ENCODE measurements around the gene SLC38A5.

Gene SLC38A5

DNA sequence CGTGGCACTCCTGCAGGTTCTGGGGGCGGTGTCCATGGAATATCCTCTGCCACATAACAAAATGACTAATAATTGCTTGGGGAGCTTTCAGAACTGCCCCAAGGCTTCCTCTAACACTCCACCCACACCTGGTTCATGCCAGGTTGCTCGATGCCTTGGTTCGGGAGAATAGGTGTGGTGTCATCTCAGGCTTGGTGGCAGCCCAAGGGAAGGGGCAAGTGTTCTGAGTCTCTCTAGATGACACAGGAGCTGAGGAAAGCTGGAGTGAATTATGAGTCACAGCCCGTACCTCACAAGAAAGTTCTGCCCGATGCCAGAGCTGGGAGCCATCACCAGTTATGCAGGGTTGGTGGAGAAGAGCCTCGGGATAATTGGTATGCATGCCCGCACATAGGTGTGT, 20.6 kb upstream of the SLC38A5 start:
- no peak for DNase-seq

DNA sequence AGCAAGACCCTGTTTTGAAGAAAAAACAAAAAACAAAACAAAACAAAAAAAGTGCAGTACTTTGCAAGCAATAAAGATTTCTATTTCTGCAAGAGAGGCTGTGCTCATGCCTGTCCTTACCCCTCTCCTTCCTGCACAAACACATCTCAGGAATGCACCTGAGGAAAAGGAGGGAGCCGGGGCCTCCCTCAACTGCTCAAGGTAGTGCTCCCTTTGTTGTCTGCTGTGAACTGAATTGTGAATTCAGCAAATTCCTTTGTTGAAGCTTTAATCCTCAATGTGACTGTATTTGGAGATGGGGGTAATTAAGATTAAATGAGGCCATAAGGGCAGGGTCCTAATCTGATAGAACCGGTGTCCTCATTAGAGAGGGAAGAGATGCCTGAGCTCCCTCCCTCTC, 19.8 kb upstream of the SLC38A5 start:
- no peak for DNase-seq

DNA sequence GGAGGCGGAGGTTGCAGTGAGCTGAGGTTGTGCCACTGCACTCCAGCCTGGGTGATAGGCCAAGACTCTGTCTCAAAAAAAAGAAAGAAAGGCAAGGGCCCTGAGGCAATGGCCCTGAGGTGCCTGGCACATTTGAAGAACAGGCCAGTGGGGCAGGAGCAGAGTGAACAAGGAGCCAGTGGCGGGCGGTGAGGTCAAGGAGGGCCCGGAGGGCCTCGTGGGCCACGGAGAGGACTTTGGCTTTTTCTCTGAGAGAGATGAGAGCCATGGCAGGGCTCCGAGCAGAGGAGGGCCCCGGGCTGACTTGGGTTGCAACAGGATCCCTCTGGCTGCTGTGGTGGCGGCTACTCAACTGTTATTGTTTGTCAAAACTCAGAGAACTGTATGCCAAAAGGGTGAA, 19.2 kb upstream of the SLC38A5 start:
- no peak for DNase-seq

DNA sequence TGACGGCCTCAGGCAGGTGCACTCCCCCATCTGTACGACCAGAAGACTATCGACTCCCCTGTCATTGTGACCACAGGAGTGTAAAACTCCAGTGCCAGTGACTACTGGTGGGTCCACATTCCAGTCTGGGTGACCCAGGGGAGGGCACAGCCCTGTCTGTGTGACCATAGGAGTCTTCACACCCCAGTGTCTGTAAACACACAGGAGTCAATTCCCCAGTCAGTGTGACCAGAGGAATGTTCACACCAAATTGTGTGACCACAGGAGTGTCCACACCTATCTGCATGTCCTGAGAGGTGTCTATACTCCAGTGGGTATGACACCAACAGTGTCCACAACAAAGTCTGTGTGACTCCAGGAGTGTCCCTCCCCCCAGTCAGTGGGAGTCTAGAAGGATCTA, 18.0 kb upstream of the SLC38A5 start:
- DNase-seq, result no peak

DNA sequence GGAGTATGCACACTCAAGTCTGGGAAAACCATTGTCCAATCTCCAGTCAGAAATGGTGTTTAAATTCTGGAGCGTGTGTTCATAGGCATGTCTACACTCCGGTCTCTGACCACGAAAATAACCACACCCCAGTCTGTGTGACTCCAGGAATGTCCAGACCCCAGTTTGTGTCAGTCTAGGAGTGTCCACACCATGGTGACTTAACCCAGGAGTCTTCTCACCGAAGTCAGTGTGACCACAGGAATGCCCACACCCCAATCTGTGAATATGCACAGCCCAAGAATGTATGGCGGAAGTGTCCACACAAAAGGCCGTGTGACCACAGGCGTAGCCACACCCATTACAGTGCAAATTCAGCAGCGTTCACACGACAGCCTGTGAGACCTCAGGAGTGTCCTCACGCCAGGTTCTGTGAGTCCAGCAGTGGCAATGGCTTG, 17.3 kb upstream of the SLC38A5 start:
- DNase-seq, result no peak

DNA sequence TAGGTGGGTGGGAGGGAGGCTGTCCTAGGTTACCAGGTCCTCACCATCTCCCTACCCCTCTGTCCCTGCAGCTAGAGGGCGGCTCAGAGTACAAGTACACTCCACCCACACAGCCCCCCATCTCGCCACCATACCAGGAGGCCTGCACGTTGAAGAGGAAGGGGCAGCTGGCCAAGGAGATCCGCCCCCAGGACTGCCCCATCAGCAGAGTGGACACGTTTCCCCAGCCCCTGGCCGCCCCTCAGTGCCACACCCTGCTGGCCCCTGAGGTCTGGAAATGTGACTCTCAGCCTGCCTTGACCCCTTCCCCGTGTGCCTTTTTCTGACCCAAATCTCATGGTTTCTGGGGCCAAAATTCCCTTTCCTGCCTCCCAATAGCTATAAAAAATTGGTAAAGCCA, 12.5 kb upstream of the SLC38A5 start:
- DNase-seq, result no peak

DNA sequence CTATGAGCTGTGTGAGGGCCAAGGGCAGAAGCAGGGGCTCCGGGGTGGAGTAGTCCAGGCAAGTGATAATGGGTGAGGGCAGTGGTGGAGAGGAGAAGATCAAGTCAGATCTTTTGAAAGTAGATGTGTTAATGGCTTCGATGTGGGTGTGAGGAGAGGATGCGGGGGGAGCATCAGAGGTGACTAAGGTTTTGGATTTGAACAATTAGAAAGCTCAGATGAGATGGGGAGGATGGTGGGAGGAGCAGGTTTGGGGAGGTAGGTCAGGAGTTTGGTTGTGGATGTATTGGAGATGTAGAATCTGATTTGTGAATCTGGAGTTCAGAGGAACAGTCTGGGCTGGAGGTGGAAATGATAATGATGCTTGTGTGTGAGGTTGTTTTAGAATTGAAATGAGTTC, 10.5 kb upstream of the SLC38A5 start:
- DNase-seq, result no peak

DNA sequence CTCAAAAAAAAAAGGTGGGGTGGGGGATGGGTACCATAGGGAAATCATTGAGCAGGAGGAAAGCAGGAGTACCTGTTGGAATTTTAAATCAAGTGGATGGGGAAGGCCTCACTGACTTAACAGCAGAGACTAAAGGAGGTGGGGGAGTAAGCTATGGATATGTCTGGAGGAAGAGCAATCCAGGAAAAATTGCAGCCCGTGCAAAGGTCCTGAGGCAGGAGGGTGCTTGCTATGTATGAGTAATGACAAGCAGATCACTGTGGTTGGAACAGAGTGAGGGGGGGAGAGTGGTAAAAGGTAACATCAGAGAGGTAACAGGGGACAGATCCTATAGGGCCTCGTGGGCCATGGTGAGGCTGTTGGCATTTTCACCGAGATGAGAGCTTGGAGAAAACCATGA, 10.1 kb upstream of the SLC38A5 start:
- no peak for DNase-seq

DNA sequence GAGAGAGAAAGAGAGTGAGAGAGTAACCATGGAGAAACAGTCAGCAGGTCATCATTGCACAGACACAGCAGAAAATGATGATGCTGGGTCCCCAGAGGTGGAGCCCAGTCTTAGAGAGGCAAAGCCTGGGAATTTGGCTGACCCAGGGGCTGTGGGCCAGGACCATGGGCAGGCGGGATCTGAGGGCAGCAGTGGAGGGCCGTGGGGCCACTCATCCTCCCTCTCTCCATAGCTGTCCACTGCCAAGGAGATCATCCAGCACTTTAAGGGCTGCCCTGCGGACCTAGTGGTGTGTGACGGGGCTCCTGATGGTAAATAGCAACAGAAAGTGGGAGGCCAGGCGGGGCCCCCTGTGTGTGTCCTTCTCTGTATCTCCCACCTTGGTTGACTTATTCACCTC, 8.7 kb upstream of the SLC38A5 start:
- no peak for DNase-seq

DNA sequence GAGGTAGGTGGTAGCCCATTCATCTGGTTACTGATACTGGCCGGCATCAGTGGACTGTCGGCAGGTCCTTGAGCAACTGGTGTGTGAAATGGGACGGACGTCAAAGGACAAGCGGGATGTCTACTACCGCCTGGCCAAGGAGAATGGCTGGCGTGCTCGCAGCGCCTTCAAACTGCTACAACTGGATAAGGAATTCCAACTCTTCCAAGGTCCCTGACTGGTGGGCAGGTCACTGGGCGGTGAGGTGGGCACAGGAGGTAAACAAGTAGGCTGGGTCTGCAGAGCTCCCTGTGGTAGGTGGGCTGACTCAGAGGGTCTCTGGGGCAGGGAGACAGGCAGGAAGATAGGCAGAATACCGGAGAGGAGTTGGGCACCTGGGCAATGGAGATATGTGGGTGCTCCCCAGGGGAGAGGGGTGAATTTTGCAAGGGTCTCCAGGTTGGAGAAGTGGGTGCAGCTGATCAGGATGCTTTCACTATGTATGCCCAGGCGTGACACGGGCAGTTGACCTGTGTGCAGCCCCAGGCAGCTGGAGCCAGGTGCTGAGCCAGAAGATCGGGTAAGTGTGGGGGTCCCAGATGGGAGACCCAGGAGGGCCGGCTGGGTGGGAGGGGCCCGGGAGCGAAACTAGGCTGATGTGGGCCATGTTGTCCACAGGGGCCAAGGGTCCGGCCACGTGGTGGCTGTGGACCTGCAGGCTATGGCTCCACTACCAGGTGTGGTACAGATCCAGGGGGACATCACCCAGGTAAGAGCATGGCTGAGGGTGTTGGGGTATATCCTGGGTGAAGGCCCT, 8.1 kb upstream of the SLC38A5 start:
- no peak for DNase-seq

DNA sequence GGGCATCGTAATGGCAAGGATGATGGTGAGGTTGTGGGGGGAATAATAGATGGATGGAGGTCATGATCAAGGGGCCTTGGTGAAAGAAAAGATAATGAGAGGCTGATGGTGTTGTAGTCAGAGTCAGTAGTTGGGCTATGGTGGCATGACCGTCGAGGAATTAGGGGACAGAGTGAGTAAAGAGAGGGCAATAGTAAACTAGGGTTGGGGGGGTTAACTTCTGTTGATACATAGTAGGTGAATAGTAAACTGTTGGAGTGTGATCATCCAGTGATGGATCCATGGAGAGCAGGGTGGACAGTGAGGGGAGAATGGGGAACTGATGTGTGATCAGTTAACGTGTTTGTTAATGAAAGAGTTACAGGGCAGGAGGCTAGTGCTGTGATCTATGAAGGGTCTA, 6.9 kb upstream of the SLC38A5 start:
- no peak for DNase-seq

DNA sequence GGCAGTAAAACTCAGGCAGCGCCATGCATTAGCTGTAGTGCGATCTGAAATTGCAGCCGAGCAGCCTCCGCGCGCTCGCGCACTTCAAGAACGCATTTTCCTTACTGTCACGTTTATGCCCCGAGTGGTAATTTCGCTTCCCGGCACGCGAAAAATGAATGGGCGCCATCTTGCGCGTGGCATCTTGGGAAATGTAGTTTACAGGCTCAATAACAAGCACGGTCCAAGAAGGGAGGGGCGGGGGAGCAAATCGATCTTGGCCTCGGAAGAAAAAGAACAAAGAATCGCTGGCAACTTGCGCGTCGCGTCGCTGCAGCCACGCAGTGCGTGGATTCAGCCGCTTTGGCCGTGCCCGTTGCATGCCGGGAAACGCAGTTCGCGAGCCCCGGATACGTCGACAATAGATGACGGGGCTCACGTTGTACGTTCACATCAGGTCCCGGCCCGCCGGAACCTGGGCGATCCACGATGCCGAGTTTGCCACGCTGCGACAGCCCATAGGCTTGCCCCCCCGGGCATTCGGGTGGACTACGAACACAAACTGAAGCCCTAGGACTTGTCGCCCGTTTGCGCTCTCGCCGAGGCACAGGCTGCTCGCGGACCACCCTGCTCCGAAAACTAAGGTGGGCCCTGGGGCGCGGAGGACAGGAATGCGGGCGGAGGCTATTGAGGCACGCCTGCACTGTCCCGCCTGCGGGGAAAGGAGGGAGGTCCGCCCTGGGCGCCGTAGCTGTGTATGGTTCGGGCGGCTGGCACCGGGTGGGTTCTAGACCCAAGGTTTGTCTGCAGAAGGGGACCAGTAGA, 5.9 kb upstream of the SLC38A5 start, which contains the start of gene FTSJ1:
Gene FTSJ1 (plus strand): TSS at position 426 of the 804 bp plus-strand sequence. CDS start 1,849 bp downstream, outside the sequence.
- DNase-seq, result peak; percentile 69 to 89

DNA sequence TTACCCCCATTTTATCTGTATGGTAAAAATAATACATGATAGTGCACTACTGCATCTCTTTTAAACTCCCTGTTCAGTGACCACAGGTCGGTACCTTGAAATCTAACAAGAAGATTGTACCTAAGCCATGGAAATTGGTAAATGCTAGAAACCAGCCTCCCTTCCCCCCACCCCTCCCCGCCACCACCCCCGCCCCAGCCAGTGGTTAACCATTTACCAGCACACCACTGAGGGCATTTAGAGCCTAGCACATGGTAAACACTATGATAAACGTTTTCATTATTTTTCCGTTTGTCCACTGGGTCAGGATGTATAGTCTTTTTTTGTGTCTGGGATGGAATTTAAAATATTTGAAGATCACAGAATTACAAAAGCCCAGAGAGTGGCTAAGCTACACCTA, 5.2 kb upstream of the SLC38A5 start:
- no peak for DNase-seq

DNA sequence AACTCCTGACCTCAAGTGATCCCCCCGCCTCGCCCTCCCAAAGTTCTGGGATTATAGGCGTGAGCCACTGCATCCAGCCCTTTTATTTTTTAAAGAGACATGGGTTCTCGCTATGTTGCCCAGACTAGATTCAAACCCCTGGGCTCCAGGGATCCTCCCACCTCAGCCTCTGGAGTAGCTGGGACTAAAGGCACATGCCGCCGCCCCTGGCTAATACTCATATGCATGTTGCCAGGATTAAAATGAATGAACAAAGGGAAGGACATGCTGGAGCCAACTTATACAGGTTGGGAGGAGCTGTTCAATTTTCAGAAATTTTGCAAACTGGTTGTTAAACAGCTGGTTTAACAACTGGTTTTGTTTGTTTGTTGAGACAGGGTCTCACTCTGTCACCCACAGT, 4.5 kb upstream of the SLC38A5 start:
- DNase-seq, result no peak

DNA sequence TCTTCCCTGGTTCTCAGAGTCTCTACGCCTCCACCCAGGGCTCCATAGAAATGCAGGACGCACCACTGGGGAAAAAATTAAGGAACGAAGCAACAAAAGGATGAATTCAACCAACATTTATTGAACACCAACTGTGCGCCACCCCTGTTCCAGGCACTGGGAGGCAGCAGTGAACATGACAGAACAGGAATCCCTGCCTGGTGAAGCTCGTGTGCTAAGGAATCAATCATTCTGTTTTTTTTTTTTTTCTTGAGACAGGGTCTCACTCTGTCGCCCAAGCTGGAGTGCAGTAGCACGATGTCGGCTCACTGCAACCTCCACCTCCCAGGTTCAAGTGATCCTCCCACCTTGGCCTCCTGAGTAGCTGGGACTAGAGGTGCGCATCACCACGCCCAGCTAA, 4.1 kb upstream of the SLC38A5 start:
- no peak for DNase-seq

DNA sequence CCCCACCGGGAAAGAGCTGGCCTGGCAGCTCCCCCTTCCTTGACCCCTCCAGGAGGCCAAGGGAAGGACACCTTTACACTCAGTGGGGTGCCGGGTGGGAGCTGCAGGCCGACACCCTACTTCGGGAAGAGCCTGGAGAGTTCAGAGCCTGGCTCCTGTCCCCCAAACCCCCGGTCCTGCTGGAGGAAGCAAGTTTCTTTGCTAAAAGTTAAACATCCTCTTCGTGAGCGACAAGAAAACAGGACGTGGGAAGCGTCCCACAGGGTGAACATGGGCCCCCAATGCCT, 3.6 kb upstream of the SLC38A5 start:
- DNase-seq, result no peak

DNA sequence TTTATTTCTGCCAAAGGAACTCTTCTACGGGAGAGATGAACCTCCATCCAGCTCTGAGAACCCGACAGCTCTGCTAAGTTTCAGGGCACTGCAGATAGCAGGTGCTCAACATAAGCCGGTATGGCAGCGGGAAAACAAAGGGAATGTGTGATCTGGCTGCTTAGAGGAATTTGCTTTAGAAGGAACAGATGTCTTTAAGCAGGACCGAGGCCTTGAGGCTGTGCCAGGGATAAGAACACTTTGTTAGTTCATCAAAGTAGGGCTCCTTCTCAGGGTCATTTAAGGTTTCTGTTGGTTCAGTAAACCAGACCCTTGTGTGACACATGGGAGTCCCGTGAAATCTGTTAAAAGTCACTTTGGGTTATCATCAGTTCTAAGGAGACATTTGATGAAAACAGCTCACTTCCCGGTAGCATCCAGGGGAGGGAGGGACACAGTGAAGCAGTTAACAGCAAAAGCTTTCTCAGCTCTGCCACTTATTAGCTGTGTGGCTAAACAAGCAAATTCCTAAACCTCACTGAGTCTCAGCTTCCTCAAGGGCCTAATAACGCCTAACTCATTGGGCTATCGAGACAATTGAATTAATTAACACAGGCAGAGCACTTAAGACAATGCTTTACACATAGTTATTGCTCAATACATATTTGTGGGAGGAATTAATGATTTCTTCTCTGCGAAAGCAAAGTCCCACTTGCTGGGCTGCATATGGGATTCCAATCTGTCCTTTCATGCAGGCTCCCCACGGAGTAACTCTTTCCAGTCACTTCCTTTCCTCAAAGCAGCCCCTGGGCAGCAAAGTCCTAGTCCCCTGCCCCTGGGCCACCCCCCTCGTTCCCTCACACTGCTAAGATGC, 3.0 kb upstream of the SLC38A5 start:
- no peak for DNase-seq

DNA sequence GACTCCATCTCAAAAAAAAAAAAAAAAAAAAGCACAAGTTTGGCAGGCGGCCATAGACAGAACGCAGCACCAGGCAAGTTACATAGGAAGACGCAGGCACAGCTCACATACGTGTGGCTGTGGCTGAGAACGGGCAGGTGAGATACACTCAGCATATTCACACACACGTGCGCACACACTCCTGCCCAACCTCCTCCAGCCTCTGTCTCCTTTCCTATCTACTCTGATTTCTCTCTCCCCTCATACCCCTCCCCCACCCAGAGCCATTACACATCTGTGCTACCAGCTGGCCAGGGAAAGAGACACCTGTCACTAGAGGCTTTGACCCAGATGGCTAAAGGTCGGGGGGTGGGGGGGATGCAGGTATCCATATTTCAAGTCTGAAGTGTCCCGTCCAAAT, 2.2 kb upstream of the SLC38A5 start:
- DNase-seq, result no peak

DNA sequence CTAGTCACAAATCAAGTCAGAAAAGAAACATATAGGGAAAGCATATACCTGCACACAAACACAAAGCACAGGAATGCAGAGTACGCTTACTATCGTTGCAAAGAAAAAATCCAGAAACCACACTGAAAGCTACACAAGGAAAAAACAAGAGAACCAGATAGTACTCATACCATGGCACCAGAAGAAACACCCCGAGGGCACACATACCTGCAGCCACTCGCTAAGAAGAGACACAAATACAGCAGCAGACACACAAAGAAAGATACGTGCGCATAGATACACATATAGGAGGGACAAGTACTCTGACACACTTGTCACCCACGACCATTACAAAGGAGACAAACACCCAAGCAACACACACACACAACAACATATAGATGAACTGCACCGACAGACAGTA, 1.4 kb upstream of the SLC38A5 start:
- DNase-seq, result no peak

DNA sequence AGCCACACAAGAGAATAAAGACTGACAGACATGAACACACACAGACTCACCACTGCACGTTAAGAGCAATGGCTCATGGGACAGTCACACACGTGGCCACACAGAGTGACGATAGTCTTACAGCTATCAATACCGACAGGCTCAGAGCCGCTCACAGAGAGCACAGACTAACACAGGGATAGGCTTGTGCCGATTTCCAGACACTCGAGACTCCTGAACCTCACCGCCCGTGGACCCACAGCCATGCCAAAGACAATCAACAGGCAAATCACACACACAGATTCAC, 716 bp upstream of the SLC38A5 start:
- DNase-seq, result no peak

DNA sequence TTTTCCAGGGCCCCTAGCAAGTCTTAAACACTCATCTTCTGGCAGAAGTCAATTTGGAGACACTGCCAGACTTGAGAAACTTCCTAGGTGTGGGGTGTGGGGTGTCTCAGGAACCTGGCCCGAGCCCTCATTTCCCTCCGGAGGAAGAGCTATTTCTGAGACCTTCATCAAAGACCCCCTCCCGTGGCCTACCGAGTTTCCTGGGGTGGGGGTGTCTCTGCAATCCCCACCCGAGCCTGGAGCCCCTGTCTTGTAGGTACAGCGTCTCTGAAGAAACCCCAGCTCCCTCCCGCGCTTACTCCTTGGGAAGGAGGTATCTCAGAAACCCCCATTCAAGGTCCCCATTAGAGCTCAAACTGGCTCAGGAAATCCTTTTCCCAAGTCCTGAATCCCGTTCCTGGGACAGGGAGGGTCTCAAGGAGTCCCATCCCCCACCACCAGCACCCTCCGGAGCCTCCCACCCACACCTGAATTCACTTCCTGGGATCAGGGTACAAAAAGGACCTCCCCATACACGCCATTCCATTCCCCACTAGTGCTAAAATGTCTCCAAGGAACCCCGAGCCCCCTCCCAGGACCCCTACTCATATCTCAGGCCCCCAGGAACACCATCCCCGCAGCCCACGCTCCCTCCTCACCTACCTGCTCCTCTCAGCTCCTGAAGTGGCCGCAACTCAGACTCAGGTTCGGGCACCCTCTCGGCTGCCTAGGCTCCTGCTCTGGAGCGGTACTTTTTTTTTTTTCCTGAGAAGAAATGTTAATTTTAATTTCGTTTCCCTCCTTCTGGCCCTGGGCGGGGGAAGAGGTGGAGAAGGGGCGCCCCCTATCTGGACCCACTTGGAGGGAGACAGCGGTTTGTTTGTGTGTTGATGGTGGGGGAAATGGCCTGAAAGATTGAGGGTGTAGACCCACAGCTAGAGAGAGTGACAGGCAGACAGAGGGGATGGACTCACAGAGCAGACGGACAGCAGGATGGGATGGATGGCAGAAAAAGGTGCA, 1.1 kb downstream of the SLC38A5 start:
- DNase-seq, result no peak

DNA sequence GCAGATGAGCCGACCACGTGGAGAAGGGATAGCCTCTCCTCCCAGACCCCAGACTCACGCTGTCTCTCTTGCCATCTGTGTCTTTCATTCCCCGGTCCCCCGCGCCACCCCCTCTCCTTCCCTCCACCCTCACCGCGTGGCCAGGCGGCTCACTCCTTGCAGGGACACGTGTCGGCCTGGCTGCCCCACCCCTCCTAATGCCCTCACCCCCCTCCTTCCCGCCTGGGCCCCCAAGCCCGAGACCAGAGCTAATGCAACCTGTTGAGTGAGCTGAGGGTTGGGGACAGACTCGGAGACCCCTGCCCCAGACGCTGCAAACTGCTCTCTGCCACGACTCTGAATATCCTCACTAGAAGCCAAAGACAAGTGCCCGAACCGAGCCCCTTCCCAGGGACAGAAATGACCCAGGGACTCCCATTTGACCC, 1.8 kb downstream of the SLC38A5 start:
- DNase-seq, result no peak

Measured in SHP77 (cell line).